ENCODE data around the gene ACAT2.
A peak's percentile ranks its signal among the peaks of the same experiment; 100 is the strongest.

ACAT2 gene

GRCh38 chr6:159715166-159715565 lies 46.7 kb upstream of the ACAT2 start:
- peak overlapping the region; percentile 50 for H3K27ac ChIP-seq (replicated peaks)
- H3K27me3 ChIP-seq (ENCODE audit: insufficient read depth, poor library complexity, severe bottlenecking) = no peaks in the 10 kb centered on the region
- DNase-seq (ENCODE audit: low read depth in 1 of 2, low spot score in 1 of 2) = peak in 1 of 2 experiments; percentile 58
- TF ChIP-seq SPI1 (IDR thresholded peaks at IDR 0.05; ENCODE audit: borderline replicate concordance, low read depth) (peak; percentile 67; the same call in 1 of the 2 replicates), GABPA (IDR thresholded peaks at IDR 0.05; ENCODE audit: low read depth) (no peak)
- no peak overlapping the region for H3K4me3 ChIP-seq (replicated peaks; ENCODE audit: insufficient read depth, low read length)

- H3K27me3 ChIP-seq (ENCODE audit: insufficient read depth, poor library complexity, severe bottlenecking) = no peaks in the 10 kb centered on the region
Measured at GRCh38 chr6:159715605-159716004, 46.2 kb upstream of the ACAT2 start.

GRCh38 chr6:159716247-159717096 lies 45.4 kb upstream of the ACAT2 start:
- TF ChIP-seq POLR2AphosphoS5 (IDR thresholded peaks at IDR 0.05; ENCODE audit: low read depth) (no peak), GABPA (IDR thresholded peaks at IDR 0.05; ENCODE audit: low read depth) (no peak), SPI1 (IDR thresholded peaks at IDR 0.05; ENCODE audit: borderline replicate concordance, low read depth) (no peak), CTCF (IDR thresholded peaks at IDR 0.05; ENCODE audit: insufficient read depth, low read length) (no peak)
- TF ChIP-seq, protein P1, sequence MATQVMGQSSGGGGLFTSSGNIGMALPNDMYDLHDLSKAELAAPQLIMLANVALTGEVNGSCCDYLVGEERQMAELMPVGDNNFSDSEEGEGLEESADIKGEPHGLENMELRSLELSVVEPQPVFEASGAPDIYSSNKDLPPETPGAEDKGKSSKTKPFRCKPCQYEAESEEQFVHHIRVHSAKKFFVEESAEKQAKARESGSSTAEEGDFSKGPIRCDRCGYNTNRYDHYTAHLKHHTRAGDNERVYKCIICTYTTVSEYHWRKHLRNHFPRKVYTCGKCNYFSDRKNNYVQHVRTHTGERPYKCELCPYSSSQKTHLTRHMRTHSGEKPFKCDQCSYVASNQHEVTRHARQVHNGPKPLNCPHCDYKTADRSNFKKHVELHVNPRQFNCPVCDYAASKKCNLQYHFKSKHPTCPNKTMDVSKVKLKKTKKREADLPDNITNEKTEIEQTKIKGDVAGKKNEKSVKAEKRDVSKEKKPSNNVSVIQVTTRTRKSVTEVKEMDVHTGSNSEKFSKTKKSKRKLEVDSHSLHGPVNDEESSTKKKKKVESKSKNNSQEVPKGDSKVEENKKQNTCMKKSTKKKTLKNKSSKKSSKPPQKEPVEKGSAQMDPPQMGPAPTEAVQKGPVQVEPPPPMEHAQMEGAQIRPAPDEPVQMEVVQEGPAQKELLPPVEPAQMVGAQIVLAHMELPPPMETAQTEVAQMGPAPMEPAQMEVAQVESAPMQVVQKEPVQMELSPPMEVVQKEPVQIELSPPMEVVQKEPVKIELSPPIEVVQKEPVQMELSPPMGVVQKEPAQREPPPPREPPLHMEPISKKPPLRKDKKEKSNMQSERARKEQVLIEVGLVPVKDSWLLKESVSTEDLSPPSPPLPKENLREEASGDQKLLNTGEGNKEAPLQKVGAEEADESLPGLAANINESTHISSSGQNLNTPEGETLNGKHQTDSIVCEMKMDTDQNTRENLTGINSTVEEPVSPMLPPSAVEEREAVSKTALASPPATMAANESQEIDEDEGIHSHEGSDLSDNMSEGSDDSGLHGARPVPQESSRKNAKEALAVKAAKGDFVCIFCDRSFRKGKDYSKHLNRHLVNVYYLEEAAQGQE (IDR thresholded peaks at IDR 0.05; ENCODE audit: insufficient replicate concordance, low read depth) = no peak
- peak overlapping the region; percentile 16 for H3K27ac ChIP-seq (replicated peaks)
- no peak overlapping the region for H3K4me3 ChIP-seq (replicated peaks; ENCODE audit: insufficient read depth, low read length)

More at GRCh38 chr6:159715605-159716004, 46.2 kb upstream of the ACAT2 start:
- Histone ChIP-seq H3K27ac (replicated peaks) (peak overlapping the region; percentile 50), H3K4me3 (replicated peaks; ENCODE audit: insufficient read depth, low read length) (no peak overlapping the region)
- no peak for DNase-seq (ENCODE audit: low read depth in 1 of 2, low spot score in 1 of 2)
- TF ChIP-seq GABPA (IDR thresholded peaks at IDR 0.05; ENCODE audit: low read depth) (no peak), CTCF (IDR thresholded peaks at IDR 0.05; ENCODE audit: insufficient read depth, low read length) (no peak)

DNA sequence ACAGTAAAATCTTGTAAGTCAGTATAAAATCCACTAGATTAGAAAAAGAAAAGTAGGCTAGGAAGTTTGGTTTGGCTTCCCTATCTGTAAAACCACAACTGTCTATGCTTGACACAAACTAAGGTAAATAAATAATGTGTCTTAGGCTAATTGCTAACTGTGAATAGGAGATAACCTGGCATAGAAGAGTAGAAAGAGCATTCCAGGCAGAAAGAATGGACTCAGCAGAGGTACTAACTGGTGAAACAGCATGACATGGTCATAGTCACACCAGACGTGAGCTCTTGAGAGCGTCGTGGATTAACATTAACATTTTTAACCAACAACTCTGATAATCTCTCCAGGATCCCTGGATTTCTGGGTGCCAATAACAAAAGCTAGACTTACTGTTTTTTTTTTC lies 43.2 kb upstream of the ACAT2 start:
- TF ChIP-seq SPI1 (IDR thresholded peaks at IDR 0.05; ENCODE audit: borderline replicate concordance, low read depth) = no peak
- TF ChIP-seq, protein P1 (IDR thresholded peaks at IDR 0.05; ENCODE audit: insufficient replicate concordance, low read depth) = no peak
- no peak overlapping the region for H3K4me3 ChIP-seq (replicated peaks; ENCODE audit: insufficient read depth, low read length)
- H3K27ac ChIP-seq (replicated peaks) = no peak overlapping the region
- no peak for DNase-seq (ENCODE audit: low read depth in 1 of 2, low spot score in 1 of 2)
- H3K27me3 ChIP-seq (ENCODE audit: insufficient read depth, poor library complexity, severe bottlenecking) = no peaks in the 10 kb centered on the region

More at GRCh38 chr6:159716247-159717096, 45.4 kb upstream of the ACAT2 start:
- peak; percentile 67 to 78 for DNase-seq (ENCODE audit: low read depth in 1 of 2, low spot score in 1 of 2)
- no peaks in the 10 kb centered on the region for H3K27me3 ChIP-seq (ENCODE audit: insufficient read depth, poor library complexity, severe bottlenecking)
